GM18505 (cell line): ENCODE results near the gene NUDT19.
"Not testable (repeated sequence)": the region's sequence is repeated elsewhere in the genome, so short reads cannot be mapped to it uniquely, and the experiment has no call there.

Source experiments
- ATAC-seq: cut with Tn5 transposase; IDR thresholded peaks from one replicate; pipeline ENCODE4 v1.9.1; 2021; ENCODE audit not compliant: unreplicated experiment
- POLR2A ChIP-seq: IDR thresholded peaks from 4 replicates; pipeline ENCODE4 v1.6.1; 2011; ENCODE audit warnings: borderline replicate concordance; ENCODE audit not compliant: insufficient read depth, insufficient read length; ENCODE audit errors: extremely low read depth

NUDT19 gene

GRCh38 chr19:32717496-32717895 is 25.9 kb downstream of the NUDT19 start:
- ATAC-seq, result no peak
- TF ChIP-seq POLR2A, result no peak

GRCh38 chr19:32718286-32718685 is 26.7 kb downstream of the NUDT19 start:
- no peak for ATAC-seq
- no peak for TF ChIP-seq POLR2A

GRCh38 chr19:32719611-32720059 is 28.0 kb downstream of the NUDT19 start, which contains the start of gene TDRD12:
Gene TDRD12 (plus strand): TSS chr19:32719767. CDS start chr19:32720073, 306 bp downstream.
- no peak for TF ChIP-seq POLR2A
- ATAC-seq, result no peak

- ATAC-seq, result no peak
- TF ChIP-seq POLR2A, result no peak
Observed at GRCh38 chr19:32720216-32720935, 28.8 kb downstream of the NUDT19 start.

- no peak for TF ChIP-seq POLR2A
- ATAC-seq, result no peak
Observed at GRCh38 chr19:32720936-32721250, 29.3 kb downstream of the NUDT19 start.

- no peak for TF ChIP-seq POLR2A
- no peak for ATAC-seq
Observed at GRCh38 chr19:32735936-32736335, 44.3 kb downstream of the NUDT19 start.

- TF ChIP-seq POLR2A, result no peak
- ATAC-seq, result no peak
Observed at GRCh38 chr19:32743021-32743420, 51.4 kb downstream of the NUDT19 start.

GRCh38 chr19:32743447-32743846 is 51.8 kb downstream of the NUDT19 start:
- TF ChIP-seq POLR2A, result no peak
- ATAC-seq, result no peak

- no peak for ATAC-seq
- no peak for TF ChIP-seq POLR2A
Observed at GRCh38 chr19:32744555-32745325, 53.1 kb downstream of the NUDT19 start.

- ATAC-seq, result not testable (repeated sequence)
Observed at GRCh38 chr19:32745594-32746251, 54.1 kb downstream of the NUDT19 start.

GRCh38 chr19:32746631-32747196 is 55.1 kb downstream of the NUDT19 start:
- ATAC-seq, result not testable (repeated sequence)

- TF ChIP-seq POLR2A, result no peak
- ATAC-seq, result no peak
Observed at GRCh38 chr19:32748497-32748896, 56.9 kb downstream of the NUDT19 start.

GRCh38 chr19:32748948-32749347 is 57.3 kb downstream of the NUDT19 start:
- no peak for TF ChIP-seq POLR2A
- ATAC-seq, result no peak
